Amygdala (tissue), 56 donors: Measurements from ENCODE around the gene TUBAL3.
"Not testable (repeated sequence)": the region's sequence is repeated elsewhere in the genome, so short reads cannot be mapped to it uniquely, and the experiment has no call there.

Experiments
- DNase-seq, 56 donors: peaks; one replicate each; lab custom pipeline; 2025; lab: John Stamatoyannopoulos, UW

Gene TUBAL3

GRCh38 chr10:5428133-5428532 lies 23.5 kb upstream of the TUBAL3 start:
- no peak for DNase-seq

GRCh38 chr10:5424751-5425150 lies 20.1 kb upstream of the TUBAL3 start:
- DNase-seq: no peak

- no peak for DNase-seq
Observed at GRCh38 chr10:5423771-5424170, 19.1 kb upstream of the TUBAL3 start.

- DNase-seq: no peak
Observed at GRCh38 chr10:5419466-5420094, 15.0 kb upstream of the TUBAL3 start.

GRCh38 chr10:5418584-5418983 lies 14.0 kb upstream of the TUBAL3 start:
- DNase-seq: no peak

GRCh38 chr10:5416981-5417380 lies 12.4 kb upstream of the TUBAL3 start:
- DNase-seq: no peak

- DNase-seq: peak in 7 of 56 donors; percentile 17 to 38 (median 24)
Observed at GRCh38 chr10:5413012-5413938, 8.6 kb upstream of the TUBAL3 start.

- peak; percentile 23 to 96 (median 87) for DNase-seq
Observed at GRCh38 chr10:5412277-5412941, 7.8 kb upstream of the TUBAL3 start, which contains the start of gene NET1. Gene NET1, plus strand, starts transcription at chr10:5412557. Its CDS starts 136 bp downstream, at chr10:5412693.

- no peak for DNase-seq
Observed at GRCh38 chr10:5411941-5412276, 7.3 kb upstream of the TUBAL3 start.

GRCh38 chr10:5410787-5411186 lies 6.2 kb upstream of the TUBAL3 start:
- DNase-seq: not testable (repeated sequence)

GRCh38 chr10:5406918-5407317 lies 2.3 kb upstream of the TUBAL3 start:
- no peak for DNase-seq

GRCh38 chr10:5402798-5403197 lies 1.8 kb downstream of the TUBAL3 start:
- no peak for DNase-seq

GRCh38 chr10:5400468-5401240 lies 4.0 kb downstream of the TUBAL3 start:
- DNase-seq: no peak

- DNase-seq: no peak
Observed at GRCh38 chr10:5399332-5399731, 5.3 kb downstream of the TUBAL3 start.

GRCh38 chr10:5396556-5397300 lies 7.9 kb downstream of the TUBAL3 start:
- peak in 43 of 56 donors; percentile 3 to 88 (median 34) for DNase-seq

- DNase-seq: no peak
Observed at GRCh38 chr10:5395168-5395567, 9.5 kb downstream of the TUBAL3 start.

GRCh38 chr10:5393529-5393928 lies 11.1 kb downstream of the TUBAL3 start:
- DNase-seq: no peak

GRCh38 chr10:5391790-5392189 lies 12.8 kb downstream of the TUBAL3 start:
- peak in 3 of 56 donors; percentile 2 to 22 (median 9) for DNase-seq

GRCh38 chr10:5390607-5391205 lies 13.9 kb downstream of the TUBAL3 start:
- no peak for DNase-seq
